GM12872 (cell line): Measurements from ENCODE around the gene ELP4.

ENCODE experiments used
- TF ChIP-seq, protein P1 (sequence below): IDR thresholded peaks from 3 replicates; pipeline ENCODE4 v1.5.1; 2011; ENCODE audit warnings: low read depth, mild to moderate bottlenecking, low read length, moderate library complexity; ENCODE audit not compliant: insufficient read depth

ELP4 gene

DNA sequence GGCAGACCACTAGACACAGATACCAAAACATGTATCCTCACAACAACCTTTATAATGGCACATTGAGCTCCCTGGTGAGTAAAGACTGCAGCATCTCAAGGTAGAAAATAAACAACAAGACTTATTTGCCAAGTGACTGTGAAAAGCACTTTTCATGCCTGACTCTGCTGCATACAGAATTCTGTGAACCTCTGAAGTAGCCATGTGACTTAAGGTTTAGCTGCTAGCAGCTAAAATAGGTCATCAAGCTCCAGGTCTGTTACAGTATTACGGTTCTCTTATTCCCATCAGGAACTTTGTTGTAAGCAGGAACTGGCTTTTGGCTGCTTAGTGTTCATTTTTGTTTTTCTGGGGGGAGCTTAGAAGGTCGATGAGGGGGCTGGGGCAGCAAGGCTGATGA is 162.1 kb downstream of the ELP4 start:
- TF ChIP-seq, protein P1, sequence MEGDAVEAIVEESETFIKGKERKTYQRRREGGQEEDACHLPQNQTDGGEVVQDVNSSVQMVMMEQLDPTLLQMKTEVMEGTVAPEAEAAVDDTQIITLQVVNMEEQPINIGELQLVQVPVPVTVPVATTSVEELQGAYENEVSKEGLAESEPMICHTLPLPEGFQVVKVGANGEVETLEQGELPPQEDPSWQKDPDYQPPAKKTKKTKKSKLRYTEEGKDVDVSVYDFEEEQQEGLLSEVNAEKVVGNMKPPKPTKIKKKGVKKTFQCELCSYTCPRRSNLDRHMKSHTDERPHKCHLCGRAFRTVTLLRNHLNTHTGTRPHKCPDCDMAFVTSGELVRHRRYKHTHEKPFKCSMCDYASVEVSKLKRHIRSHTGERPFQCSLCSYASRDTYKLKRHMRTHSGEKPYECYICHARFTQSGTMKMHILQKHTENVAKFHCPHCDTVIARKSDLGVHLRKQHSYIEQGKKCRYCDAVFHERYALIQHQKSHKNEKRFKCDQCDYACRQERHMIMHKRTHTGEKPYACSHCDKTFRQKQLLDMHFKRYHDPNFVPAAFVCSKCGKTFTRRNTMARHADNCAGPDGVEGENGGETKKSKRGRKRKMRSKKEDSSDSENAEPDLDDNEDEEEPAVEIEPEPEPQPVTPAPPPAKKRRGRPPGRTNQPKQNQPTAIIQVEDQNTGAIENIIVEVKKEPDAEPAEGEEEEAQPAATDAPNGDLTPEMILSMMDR = no peak

DNA sequence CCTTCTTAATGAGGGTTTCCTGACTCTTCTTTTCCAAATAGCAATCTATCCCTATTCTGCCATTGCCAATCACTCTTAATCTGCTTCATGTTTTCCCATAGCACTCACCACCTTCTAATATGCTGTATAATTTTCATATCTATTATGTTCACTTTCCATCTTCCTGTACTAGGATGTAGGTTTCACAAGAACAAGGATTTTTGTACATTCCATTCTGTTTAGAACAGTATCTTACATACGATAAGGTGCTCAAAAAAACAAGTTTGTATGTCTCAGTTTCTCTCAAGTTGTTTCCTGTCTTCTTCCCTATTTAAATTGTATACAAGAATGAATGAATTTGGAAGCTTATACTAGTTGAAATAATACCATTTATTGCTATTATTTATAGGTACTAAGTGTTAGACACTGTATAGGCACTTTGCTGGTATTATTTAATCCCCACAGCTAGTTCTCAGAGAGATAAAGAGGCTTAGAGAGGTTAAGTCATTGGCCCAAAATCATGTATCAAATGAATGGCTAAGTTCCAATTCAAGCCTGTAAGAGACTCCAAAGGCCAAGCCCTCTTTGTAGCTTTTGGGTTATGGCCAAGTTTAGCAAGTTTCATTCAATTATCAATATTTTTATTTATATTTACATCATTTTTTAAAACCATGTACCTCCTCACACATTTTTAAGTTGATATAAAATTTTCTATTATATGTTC is 166.9 kb downstream of the ELP4 start:
- TF ChIP-seq, protein P1 = no peak

DNA sequence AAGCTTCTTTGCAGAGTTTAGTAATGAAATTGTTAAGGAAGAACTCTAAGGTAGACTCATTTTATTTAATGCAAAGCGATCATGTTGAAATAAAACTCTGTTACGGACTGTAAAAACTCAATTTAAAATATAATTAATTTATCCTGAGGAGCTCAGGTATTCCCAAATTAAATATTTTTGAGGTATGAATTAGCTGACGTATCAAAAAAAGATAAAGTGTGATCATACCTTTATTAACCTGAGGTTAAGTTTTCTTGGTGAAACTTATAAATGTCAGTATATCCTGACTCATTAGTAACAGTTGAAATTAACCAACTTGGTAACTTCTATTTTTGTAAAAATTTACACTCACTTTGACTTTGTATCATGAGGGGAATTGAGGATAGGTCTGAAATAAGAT is 171.2 kb downstream of the ELP4 start:
- TF ChIP-seq, protein P1 = no peak

DNA sequence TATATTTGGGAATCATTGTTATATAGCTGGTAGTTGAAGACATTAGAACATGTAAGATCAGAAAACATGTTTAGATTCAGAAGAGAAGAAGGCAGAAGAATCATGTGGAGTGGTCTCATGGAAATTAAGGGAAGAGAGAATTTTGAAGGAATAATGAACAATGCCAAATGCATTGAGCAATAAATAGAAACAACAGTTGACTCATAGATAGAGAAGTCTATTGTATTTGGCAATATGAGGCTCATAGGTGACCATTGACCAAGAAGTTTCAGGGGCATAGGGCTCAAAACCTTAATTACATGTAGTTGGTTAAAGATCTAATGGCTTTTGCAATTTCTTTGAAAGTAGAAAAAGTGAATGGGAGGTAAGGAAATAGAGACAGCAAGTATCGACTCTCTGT is 177.7 kb downstream of the ELP4 start:
- TF ChIP-seq, protein P1 = no peak

DNA sequence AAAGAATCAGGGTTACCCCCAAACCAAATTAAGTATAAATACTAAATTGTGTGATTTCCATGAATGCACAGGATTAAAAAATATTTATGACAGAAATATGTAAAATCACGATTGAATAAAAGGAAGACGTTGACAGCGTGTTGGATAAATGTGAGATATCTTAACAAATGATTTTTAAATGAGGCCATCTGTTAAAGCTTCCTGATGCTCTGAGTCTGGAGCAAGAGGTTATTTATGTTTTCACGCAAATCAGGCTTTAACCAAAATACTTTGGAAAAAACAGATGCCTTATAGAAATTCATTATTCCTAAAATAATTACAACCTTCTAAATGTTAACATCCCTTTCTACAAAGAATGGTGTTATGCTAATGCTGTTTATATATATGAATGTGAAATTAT is 178.3 kb downstream of the ELP4 start:
- TF ChIP-seq, protein P1 = no peak

DNA sequence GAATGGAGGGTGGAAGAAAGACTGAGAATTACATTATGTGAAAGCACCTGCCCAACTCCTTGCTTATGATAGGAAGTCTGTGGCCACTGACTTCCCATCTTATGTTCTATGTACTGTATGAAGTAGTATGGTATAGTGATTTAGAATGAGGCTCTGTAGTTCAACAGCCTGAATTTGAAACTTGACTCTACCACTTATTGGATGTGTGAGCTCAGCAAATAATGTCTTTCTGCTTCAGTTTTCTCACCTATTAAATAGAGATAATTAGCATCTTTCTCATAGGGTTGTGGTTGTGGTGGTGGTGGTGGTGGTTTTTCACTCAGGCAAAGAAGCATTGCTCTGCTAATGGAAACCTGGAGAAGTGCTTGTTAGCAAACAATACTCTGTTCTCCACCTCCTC is 180.0 kb downstream of the ELP4 start:
- TF ChIP-seq, protein P1 = no peak

DNA sequence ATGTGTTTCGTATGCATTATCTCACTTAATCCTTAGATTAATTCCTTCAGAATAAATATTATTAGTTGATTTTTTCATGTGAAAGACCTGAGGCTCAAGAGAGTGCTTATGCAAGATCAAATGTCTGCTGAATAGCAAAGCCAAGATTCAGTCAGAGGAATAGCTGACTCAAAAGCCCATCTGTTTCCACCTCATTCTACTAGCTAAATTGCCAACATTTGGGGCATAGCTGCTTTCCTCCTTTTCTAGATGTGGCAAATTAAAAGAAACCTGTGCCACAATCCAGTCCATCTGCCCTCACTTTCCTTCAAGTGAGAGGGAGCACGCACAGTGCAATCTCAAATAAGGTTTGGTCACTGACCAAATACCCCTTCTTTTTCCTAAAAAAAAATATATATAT is 180.5 kb downstream of the ELP4 start:
- TF ChIP-seq, protein P1 = no peak

DNA sequence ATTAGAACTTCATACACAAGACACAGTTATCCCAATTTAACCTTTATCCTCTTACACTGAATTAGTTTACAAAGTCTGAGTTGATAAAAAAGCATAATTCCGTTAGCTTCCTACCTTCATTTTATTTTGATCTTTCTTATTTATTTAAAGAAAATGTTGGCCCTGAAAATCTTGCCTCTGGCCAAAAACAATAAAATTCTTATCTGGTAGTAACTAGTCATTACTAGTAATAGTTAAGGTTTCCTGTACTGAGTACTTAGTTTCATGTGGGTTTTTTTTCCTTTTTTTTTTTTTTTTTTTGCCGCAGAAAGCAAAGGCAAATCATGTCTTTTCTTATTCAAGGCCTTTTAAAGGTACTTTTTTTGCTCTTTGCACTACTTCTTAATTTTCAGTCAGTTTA is 180.9 kb downstream of the ELP4 start:
- TF ChIP-seq, protein P1 = no peak
